ENCODE data around the gene RERE.
"Not testable (repeated sequence)": the region's sequence is repeated elsewhere in the genome, so short reads cannot be mapped to it uniquely, and the experiment has no call there.

Gene RERE

DNA sequence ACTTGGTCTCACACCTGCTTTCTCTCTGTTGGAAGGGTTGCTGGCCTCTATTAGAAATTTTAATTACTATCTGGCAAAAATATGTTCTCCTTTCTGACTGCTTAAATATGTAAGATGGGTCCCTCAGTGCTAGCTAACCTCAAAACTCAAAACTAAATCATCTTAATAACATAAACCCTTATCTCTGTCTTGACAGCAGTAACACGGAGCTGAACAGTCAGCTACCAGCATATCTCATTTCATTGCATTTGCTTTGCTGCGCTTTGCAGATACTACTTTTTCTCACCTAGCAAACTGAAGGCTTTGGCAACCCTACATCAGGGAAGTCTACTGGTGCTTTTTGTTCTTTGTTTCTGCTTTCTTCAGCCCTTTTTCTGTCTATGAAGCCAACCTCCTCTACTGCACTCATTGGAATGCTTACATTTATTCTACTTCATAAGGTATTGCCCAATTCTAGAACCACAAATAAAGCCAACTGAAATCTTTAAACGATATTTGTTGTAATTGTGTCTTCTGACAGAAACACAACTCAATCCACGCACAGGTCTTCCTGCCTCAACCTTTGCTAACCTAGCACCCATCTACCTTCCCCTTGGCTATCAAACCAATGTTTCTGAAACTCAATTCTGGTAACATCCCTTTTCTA lies 95.6 kb downstream of the RERE start:
- no peak for DNase-seq (ENCODE audit: low read depth in 4 of 4, low spot score in 1 of 4)

DNA sequence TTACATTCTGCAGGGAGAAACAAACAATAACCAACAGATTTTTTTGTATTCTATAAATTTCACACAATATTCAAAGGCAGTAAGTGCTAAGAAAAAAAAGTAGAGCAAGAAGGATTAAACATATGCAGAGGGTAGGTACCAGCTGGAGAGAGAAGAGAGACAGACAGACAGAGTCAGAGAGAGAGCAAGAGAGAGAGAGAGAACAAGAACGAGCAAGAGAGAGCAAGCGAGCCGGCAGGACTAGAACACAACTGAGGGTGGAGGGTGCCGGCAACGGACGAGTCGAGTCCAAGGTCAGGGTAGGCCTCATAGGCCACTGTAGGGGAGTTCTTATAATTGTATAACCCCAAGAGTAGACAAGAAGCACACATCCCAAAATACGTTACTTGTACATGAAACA lies 97.1 kb downstream of the RERE start:
- DNase-seq (ENCODE audit: low read depth in 4 of 4, low spot score in 1 of 4): no peak

DNA sequence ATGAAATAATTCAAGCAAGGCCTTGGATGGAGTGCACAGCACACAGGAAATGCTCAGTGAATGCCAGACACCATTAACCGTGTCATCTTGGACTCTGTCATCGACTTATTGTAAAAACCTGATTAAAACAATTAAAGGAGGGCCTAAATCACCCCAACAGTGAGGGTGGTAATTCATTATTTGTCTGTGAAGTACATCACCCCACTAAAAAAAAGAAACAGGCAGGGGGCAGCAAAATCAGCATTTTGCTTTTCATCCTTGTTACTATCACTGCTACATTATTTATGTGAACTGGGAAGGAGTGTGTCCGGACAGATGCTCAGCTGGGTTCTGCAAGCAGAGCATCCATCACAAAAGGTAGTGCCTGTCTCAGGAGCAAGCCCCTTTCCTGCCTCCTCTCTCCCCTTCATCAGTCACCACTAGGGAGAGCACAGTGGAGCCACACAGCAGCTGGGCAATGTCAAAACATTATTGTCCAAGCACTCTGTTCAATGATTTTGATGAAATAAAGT lies 98.5 kb downstream of the RERE start:
- DNase-seq (ENCODE audit: low read depth in 4 of 4, low spot score in 1 of 4): no peak

DNA sequence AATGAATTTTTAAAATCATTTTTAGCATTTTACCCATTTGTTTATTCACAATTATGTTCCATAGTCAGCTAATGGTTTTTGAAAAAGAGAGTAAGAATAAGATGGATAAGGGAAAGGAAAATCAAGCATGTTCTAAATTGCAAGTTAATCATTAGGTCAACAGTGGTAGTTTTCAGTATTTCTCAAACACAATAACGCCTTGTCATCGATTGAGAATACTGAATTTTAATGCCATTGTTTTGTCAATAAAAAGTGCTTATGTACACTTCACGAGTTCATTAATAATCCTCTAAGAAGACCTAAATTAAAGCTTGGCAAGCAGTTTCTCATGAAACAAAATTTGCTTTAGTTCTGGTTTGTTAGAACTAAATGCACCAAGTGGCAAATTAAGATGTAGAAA lies 100.3 kb downstream of the RERE start:
- no peak for DNase-seq (ENCODE audit: low read depth in 4 of 4, low spot score in 1 of 4)

DNA sequence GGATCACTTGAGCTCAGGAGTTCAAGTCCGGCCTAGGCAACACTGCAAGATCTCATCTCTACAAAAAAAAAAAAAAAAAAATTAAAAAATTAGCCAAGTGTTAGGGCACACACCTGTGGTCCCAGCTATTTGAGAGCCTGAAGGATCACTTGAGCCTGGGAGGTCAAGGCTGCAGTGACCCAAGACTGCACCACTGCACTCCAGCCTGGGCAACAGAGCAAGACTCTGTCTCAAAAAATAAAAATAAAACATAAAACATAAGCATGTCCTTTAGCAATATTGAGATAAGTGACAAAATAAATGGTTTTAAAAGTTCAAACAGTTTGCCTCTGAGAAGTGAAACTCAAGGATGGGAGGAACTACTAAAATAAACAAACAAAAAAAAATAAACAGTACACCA lies 101.2 kb downstream of the RERE start:
- no peak for DNase-seq (ENCODE audit: low read depth in 4 of 4, low spot score in 1 of 4)

DNA sequence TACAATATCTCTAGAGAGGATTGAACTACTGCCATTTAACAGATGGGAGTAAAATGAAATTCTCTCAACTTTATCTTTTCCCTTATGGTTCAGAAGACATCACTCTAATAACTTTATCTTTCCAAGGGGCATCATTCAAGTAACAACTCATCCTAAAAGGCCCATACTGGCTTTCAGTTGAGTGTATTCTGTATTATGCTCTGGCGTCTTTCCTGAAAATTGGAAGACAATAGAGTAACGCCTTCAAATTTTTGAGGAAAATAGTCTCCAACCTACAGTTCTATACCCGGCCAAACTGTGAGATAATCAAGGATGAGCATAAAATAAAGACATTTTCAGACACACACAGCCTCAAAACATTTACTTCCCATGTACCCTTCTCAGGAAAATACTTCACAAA lies 103.3 kb downstream of the RERE start:
- DNase-seq (ENCODE audit: low read depth in 4 of 4, low spot score in 1 of 4): no peak

DNA sequence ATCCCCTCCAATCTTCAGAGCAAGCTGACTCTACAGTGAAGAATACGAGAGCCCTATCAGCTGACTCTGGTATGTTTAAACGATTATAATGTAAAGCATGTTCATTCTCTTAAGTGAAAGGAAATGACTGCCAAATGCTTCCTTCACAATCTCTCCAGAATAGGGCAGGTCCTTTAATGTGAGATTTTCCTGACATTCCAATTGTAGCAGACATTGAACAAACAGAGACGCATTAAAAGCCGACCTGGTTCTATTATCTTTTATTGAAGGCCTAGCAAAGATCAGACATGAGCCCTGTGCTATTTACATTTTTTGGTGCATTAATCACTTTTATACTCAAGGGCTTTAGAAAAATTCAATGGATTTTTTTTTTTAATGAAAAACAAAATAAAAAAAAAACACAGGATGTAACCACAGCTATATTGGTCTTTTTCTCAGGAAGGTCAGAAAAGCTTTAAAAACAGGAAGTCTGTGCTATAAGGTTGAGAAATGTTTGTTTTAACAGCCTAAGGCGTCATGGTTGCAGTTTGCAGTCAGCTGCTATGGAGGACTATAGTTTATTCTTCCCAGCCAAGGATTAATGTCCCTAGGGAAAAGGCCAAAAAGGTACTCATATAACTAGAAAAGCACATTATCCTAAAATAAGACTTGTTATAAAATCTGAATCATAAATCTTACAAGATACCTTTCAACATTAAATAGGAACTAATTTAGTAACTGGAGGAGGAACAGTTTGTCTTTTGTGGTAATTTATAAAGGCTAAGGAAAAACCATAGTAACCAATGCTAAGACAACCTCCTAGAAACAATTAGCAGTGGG lies 104.8 kb downstream of the RERE start:
- DNase-seq (ENCODE audit: low read depth in 4 of 4, low spot score in 1 of 4): no peak

DNA sequence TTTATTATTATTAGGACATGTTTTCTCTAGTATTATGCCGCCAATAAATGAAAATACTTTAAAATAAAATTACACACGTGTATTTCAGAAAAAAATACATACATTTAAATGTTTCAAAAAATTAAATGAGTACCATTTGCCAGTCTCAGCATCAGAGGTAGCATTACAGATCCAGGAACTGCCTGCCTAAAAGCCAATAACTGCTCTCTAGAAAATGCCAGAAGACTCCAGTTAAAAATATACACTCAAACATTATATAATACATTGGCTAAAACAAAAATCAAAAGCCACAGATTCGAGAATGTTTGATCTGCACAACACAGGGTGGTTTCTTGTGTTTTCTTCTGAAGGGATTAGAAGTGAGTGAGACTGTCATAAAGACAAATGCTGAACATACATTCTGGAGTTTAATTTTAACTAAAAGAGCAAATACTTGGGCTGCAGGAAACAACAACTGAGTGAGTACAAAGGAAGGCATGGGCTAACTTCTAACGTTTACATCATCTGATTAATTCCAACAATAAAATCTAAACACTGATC lies 105.5 kb downstream of the RERE start:
- no peak for DNase-seq (ENCODE audit: low read depth in 4 of 4, low spot score in 1 of 4)

DNA sequence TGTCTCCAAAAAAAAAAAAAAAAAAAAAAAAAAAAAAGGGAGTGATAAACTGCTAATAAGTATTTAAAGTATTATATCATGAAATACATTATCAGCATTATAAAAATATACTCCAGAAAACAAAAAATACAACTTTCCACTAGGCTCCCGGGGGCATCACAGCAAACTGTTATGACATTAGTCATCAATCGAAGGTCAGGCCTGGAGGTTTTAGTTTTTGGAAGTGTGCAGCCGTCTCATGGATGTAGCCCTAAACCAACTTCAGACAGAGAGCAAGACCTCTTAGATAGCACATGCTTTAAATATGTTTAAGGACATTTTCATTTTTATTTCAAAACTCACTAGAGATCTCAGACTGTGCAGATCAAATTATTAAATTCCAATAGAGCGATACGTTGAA lies 106.3 kb downstream of the RERE start:
- DNase-seq (ENCODE audit: low read depth in 4 of 4, low spot score in 1 of 4): no peak

DNA sequence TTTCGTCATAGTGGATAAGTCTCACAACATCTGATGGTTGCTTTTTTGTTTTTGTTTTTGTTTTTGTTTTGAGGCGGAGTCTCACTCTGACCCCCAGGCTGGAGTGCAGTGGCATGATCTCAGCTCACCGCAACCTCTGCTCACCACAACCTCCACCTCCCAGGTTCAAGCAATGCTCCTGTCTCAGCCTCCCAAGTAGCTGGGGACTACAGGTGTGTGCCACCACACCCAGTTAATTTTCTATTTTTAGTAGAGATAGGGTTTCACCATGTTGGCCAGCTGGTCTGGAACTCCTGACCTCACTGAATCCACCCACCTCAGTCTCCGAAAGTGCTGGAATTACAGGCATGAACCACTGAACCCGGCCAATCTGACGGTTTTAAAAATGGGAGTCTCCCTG lies 109.2 kb downstream of the RERE start:
- DNase-seq (ENCODE audit: low read depth in 4 of 4, low spot score in 1 of 4): no peak

DNA sequence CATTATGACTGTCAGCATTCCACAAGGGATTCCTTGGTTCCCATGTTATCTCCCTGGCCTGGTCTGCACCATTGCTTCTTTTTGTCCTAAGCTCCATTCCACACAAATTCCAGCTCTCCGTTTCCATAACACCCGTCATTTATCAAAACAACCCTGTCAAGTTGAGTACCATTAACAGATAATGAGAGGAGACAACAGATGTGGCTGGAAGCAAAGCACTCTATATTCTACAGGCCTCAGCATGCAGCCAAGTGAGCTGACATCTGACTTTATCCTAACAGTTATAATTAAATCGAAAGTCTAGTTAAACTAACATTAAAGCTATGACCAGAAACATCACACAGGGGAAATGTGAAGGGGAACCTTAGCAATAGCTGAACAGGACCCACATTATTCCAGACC lies 110.4 kb downstream of the RERE start:
- no peak for DNase-seq (ENCODE audit: low read depth in 4 of 4, low spot score in 1 of 4)

DNA sequence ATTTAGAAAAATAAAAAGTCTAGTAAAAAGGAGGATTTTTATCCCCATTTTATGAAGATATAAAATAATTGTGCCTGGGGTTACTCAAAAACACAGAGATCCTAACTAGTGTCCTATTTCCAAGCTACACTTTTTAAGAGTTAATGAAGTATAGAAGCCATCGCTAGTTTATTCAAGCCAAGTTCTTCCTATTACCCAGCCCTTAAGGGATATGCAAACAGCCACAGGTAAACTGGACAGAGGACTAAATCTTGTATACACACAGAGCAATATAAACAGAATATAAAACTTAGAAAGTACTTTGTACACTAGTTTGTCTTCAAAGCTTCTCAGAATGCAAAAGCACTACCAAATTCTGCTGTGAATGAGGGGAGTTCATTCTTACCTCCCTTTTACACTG lies 111.1 kb downstream of the RERE start:
- no peak for DNase-seq (ENCODE audit: low read depth in 4 of 4, low spot score in 1 of 4)

DNA sequence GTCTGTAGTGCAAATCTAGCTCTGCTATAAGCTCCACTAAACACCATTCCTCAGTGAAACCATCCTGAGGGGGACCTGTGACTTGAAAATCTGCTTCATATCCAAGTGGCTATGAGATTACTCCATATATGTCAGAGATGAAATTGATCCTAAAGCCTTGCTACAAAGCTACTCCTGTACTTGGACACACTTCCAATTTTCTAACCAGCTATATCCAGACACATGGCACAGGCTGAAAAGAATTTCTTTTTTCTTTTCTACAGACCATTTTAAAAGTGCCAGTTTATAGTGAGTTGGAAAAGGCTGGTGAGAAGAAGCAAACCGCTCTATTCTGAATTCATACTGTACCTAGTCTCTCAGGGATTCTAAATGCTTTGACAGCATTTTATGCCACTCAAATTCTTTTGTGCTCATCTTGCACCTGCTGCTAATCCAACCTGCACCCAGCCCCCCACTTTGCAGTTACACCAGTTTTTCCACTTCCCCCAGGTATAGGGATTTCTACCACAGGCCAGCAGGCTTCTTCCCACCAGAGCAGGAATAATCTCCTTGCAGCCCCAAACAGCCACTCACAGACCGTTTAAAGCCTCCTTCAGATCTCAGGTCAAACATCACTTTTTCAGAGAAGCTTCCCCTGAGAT lies 112.5 kb downstream of the RERE start:
- DNase-seq (ENCODE audit: low read depth in 4 of 4, low spot score in 1 of 4): no peak

DNA sequence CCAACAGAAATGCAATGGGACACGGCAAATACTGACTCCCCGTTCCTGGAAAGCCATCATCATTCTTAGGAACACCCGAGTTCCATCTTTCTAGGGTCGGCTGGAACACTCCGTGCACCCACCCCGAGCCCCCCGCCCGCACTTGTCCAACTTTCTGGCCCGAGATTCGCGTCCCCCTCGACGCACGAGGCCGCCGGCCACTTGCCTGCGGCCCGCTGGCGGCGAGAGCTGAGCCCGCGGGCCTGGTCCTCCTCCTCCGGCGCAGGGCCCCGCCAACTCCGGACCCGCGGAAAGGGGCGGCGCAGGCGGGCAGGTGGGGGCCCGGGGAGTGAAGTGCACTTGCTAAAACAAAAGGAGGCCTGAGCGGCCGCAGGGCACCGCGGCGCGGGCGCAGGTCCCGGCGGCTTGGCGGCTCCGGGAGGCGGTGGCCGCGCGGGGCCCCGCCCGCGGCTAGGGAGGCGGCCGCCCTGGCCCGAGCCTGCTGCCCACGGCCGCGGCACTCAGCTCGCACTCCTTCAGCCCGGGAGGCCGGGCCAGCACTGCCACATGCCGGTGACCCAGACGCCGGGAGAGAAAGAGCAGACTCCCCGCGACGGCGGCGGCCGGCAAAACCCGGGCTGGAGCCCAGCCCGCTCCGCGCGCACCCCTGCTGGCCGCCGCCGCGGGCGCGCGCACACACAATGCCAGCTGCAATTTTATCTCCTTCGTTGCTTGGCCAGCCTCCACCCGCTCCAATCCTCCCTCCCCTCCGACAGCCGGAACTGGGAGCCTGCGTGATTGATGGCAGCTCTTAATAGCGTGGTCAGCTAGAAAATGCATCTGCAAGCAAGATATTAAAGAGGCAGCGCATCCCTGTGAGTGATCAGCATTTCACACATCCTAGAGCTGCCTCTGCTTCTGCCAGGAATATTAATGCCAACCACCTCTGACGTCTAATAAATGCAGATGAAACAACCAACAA lies 114.3 kb downstream of the RERE start:
- peak; percentile 13 to 61 (median 34) for DNase-seq (ENCODE audit: low read depth in 4 of 4, low spot score in 1 of 4)

DNA sequence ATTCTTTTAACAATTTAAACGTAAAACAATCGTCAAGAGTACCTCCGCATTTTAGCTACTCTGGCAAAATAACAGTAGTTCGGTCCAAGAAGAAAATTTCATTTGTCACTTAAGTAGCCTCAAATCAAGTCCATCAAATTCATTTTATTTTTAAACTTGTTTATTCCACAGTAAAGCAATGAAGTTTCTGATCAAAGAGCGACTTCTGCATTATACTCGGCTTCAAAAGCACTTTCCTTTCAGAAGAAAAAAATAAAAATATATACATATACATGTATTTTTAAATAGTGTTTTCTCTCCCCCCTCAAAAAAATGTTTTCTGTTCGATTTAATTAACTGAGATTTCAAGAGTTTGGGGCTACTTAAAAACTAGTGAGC lies 115.0 kb downstream of the RERE start:
- no peak for DNase-seq (ENCODE audit: low read depth in 4 of 4, low spot score in 1 of 4)

DNA sequence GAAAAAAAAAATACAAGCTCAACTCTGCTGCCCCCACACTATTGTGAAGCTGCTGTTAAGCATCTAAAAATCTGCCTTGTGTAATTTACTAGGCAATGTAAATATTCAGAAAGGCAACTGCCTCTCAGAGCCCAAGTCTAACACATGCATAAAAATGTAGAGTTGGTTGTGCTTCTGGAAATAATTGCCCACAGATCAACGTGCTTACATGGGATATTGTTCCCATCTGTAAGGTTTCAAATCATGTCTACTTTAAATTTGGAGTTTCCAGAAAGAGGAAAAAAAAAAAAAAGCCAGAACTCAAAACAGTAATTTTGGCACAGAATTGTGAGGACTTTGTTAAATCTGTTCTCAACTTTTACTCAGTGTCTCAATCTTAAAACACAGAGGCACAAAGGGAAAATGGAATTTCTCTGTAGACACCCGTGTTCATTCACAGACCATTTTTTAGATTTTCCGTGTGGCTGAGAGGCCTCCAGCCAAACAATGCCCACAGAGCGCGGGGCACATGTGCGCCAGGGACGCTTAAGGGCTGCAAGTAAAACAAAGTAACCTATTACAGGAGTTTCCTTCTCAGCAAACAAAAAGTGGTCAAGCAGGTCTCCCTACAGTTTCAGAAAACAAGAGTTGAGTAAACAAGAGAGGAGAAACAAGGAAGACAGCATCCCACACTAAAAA lies 115.5 kb downstream of the RERE start:
- DNase-seq (ENCODE audit: low read depth in 4 of 4, low spot score in 1 of 4): no peak

DNA sequence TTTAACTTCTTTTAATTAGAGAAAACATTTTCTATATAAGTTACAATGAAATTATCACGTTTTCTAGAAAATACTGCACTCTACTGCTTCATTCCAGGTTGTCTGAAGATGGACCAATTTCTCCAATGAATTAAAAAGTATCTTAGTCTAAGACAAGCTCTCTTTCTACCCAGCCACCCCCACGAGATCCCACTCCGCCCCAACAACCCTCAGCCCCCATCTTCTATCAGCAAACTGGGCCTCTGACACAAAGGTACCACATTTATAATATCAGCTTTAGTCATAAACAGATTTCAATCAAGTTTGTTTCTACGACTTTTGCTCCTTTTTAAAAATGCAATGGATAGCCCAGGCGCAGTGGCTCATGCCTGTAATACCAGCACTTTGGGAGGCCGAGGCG lies 117.8 kb downstream of the RERE start:
- DNase-seq (ENCODE audit: low read depth in 4 of 4, low spot score in 1 of 4): no peak

DNA sequence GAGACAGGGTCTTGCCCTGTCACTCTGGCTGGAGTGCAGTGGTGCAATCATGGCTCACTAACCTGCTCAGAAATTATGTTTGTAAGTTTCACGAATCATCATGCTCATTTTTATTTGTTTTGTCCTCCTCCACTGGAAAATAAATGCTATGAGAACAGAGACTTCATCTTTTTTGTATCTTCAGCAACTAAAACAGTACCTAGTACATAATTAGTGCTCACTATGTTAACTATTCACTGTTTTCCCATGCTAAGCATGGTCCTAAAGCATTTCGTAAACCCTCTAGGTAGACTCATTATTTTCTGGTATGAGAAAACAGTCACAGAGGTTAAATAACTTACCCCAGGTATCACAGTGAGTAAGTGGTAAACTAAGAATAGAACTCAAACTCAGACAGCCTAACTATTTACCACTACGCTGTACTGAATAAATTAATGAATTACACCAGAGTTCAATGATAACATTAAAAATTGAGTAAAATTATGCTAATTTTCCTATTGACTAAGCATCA lies 118.4 kb downstream of the RERE start:
- DNase-seq (ENCODE audit: low read depth in 4 of 4, low spot score in 1 of 4): no peak

DNA sequence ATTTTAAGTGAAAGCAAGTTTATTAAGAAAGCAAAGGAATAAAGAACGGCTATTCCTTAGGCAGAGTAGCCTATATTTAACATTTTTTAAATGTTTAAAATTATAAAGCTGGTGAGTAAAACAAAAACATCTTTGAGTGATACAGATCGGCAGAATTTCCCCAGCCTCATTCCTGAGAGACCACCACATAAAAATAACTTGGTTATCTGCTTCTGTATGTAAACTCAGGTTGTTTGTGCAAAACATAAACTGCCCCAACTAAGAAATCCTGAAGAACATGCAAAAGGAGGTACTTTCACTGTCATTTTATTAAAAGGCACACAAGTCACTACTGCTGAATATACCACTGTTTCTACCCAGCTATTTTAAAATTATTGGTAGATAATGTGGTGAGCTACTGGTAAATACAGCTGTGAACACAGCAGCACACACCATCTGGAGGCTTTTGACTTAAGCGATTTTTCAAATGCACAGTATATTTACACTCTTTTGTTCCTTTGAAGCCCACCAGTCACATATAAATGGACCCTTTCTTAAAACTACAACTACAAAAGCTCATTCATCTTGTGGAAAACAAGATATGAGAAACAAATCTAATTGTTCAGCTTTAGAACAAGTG lies 119.3 kb downstream of the RERE start:
- DNase-seq (ENCODE audit: low read depth in 4 of 4, low spot score in 1 of 4): no peak

DNA sequence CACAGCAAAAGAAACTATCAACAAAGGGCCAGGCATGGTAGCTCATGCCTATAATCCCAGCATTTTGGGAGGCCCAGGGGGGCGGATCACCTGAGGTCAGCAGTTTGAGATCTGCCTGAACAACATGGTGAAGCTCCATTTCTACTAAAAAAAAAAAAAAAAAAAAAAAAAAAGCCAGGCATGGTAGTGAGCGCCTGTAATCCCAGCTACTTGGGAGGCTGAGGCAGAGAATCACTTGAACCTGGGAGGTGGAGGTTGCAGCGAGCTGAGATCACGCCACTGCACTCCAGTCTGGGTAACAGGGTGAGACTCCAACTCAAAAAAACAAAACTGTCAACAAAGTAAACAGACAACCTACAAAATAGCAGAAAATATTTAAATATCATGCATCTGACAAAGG lies 122.0 kb downstream of the RERE start:
- not testable (repeated sequence) for DNase-seq (ENCODE audit: low read depth in 4 of 4, low spot score in 1 of 4)
